Dermis blood vessel endothelial cell (primary cell): Measurements from ENCODE around the gene PTX3. TPM values are rescaled to one million over a fixed set of nuclear protein-coding genes. Genes with fewer than 3 reads are reported as not detected.

Source experiments
- DNase-seq: peaks from one replicate; pipeline ENCODE4 v3.0.0; 2010
- total RNA-seq: library from RNA; depleted of rRNA; stranded (reverse); fragments of >200 nt; gene quantifications from 2 replicates; pipeline ENCODE4 v1.2.3, GENCODE V29; 2014

PTX3 gene
- total RNA-seq, 1 donor from 2014 or later, result 192 TPM

DNA sequence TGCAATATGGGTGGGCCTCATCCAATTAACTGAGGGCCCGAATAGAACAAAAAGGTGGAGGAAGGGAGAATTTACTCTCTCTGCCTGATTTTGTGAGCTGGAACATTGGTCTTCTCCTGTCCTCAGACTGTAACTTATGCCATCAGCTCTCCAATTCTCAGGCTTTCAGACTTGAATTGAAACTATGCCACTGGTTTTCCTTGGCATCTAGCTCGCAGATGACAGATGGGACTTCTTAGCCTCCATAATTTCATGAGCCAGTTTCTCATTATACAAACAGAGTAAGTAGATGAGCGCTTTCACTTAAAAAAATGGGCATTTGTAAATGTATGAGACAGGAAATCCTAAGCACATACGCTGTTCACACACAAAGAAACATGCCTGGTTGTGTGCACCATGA, 8.7 kb upstream of the PTX3 start:
- DNase-seq, result no peak

DNA sequence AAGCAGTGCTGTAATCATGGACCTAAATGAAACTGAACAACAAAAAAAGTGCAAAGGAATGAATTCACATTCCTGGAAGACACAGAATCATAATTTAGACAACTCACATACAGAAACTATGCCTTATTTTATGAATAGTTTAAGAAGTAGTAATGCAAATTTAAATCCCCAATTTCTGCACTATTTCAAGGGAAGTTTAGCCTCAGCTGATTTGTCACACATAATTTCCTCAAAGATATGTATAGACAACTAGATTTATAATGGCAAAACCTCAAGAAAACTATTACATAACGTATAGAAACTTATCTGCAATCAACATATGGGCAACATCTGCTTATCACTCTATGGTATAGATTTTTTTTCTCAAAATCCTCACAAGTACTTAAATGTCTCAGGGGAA, 7.8 kb upstream of the PTX3 start:
- no peak for DNase-seq

DNA sequence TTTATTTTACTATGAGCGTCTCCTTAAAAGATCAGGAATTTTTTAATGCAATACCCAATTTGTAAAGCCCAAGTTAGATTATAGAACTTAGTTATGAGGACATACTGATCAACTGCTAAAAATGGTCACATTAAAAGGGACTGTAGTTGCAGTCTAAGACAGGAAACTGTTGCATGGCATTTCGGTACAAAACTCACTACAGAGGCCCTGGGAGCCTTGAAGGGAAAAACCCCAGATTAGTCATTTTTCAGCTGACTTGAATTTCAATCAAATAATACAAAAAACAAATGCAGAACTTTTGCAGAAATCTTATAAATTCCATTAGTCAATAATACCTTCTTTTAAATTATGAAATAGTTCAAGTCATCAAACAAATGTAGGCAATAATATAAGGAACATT, 6.9 kb upstream of the PTX3 start:
- DNase-seq, result peak; percentile 74

DNA sequence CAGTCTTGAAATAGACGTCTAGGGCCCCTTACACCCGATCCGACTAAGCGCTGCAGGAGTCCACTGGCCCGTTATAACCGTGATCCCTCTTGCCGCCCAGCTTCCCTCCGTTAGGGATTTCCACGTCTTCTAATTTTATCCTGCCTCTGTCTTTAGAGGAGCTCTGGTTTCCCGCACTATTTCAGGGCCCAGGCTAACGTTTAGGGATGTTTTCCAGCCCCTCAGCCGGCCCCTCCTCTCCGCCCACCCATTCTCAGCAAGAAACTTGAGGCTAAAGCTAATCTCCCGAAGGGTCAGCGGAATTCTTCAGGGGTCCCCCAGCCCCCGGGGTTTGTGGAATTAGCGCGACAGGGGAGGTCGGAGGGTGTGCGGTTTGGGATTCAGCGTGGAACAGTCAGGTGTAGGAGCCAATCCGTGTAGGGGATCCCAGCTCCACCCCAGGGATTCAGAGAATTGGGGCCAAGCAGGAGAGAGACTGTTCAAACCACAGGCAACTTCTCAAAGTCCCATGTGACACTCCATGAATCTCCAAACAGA, 1.6 kb downstream of the PTX3 start:
- peak; percentile 60 for DNase-seq

DNA sequence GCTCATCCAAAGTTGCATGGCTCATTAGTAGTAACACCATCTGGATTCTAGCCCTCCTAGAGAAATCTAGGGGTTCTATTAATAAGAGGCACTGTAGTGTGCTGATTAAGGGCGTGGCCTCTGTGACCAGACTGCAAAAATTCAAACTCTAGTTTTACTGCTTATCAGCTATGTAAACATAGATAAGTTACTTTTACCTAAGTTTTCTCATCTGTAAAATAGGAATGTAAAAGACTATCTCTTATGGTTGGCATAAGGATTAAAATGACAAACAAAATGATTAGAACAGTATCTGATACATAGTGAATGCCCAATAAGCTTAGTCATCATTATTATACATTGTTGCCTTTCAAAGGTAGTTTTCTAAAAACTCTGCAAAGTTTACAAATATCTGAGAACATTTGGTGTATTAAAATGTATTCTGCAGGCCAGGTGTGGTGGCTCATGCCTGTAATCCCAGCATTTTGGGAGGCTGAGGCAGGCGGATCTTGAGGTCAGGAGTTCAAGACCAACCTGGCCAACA, 4.5 kb downstream of the PTX3 start:
- no peak for DNase-seq

DNA sequence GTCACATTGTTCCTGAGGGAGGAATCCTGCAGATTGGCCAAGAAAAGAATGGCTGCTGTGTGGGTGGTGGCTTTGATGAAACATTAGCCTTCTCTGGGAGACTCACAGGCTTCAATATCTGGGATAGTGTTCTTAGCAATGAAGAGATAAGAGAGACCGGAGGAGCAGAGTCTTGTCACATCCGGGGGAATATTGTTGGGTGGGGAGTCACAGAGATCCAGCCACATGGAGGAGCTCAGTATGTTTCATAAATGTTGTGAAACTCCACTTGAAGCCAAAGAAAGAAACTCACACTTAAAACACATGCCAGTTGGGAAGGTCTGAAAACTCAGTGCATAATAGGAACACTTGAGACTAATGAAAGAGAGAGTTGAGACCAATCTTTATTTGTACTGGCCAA, 6.1 kb downstream of the PTX3 start:
- peak; percentile 34 for DNase-seq

DNA sequence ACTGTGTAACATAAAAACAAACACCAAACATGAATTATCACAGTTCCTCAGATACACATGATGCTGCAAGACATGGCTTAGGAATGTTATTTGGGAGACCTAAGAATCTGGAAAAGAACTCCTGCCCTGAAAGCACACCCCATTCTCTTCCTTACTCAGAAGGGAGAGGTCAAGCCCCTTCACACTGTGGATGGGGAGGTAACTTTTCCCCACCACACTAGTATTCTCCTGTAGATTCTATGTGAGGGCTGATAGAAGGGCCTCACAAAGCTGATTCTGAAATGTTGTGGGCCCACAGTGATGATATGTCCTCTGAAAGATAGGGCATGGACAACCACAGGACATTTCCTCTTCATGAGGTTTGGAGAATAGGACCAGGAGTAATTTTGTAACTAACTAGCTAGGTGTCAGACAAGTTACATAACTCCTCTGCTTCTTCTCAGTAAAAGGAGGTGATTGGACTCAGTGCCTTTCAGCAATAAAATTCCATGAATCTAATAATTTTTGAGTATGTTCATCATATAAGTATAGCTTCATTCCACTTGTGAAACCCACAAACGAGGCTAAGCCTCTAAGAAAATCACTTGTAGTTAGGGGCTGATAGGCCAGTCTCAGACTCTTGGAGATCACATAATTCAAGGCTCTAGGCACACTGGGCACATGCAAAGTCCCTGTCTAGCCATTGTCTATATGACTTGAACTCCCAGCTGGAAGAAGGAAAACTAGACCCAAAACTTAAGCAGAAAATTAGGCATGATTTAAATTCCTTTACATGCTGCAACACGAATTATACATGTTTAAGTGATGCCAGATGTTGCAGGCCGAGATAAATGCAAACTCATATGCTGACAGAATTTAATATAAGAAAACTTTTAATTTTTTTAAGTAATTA, 7.5 kb downstream of the PTX3 start:
- peak; percentile 26 for DNase-seq

DNA sequence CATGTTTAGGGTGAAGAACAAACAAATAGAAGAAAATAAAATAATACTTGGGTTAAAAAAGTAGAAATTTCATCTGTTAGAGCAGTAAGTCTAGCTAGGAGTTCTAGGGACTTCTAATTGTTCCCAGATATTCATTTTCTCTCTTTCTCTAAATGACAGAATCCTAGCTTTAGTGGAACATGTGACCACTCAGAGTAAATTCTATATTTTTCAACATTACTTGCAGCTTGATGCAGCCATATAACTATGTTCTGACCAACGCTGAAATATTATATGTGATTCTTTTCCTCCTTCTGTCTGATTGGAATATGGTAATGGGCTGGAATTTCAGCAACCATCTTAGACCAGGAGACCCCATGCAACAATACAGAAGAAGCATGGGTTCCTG, 8.1 kb downstream of the PTX3 start:
- DNase-seq, result no peak

DNA sequence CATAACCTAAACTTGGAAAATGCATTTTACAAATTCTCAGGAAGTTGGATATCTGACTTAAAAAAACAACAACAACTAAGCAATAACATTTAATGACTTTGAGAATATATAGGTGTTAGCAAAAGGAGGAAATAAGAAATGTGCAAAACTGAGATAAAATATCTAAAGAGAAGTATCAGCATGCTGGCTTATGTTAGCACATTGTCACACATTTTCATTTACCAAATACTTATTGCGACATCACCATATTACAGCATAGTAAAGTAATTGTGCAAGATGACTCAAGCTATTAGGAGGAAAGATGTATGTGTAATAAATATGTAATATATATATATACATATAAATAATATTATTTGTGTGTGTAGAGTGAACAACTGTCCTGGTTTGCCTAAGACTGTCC, 9.2 kb downstream of the PTX3 start:
- DNase-seq, result peak; percentile 29

DNA sequence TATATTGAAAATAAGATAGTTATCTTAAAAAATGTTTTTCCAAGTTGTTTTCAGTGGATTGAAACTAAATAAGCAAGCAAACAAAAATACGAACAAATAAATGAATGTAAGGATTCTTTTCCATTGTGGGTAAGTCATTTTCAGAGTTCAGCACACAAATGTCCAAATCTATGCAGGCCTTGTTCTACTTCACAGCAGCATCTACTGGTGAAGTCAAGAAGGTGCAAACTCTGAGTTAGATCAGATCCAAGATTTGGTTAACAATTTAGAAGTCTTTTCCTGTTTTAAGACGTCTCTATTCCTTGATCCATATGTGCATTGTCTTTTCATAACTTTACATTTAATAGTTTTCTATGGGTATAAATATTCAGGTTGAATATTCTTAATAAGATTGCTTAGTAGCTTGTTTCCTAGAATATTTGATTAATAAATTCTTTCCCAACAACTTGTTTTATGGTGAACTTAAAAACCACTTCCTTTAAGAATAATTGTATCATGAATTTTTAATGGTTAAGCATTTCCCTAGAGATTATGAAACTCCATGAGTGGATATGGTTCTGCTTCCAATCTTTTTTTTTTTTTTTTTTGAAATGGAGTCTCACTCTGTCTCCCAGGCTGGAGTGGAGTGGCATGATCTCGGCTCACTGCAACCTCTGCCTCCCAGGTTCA, 10.5 kb downstream of the PTX3 start:
- peak; percentile 79 for DNase-seq

DNA sequence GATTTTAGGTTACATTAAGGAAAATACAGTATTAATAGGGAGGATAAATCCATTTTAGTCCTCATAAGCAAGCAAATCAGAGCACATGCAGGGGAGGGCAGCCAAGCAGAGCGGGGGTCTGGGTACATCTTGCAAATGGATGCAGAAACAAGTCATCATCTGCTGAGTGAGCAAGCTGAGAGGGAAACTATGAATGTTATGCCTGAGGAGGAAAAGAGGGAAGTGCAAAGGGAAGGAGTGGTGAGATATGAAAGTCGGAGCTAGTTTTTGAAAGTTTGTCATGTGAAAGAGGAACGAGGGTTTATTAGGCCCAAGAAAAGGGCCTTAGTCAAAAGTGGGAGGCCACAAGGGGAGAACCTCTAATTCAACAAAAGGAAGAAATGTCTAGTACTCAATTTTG, 15.4 kb downstream of the PTX3 start:
- no peak for DNase-seq

DNA sequence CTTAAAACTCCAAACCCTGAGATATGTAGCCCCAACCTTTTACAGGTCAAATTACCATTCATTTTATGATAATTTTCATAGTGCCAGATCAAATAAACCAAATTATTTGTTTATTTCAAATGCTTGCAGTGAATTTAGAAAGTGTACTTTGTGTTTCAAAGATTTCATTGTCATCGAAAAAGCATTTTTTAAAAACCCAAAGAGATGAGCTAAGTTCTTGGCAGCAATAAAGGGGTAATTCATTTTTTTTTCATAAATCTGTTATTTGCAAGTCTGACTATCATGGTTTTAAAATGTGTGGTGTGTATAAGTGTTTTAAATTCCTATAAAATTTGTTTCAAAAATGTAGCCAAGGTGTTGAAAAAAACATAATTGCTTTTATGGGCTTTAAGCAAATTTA, 17.2 kb downstream of the PTX3 start:
- no peak for DNase-seq

DNA sequence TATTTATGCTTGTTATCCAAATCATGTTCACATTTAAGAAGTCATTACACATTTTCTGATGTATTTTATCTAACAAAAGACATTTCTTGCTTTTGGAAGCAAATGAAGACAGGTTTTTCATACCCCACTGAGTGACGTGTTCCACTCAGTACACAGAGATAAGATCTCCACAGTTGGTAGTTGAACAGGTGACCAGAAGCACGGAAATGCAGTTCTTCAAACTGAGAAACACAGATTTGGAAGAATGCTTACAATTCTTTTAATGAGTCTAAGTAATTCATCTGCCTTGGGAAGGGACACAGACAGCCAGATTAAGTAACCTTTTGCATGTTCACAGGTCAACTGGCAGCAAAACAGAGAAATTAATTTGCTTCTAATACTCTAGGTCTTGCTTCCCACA, 23.1 kb downstream of the PTX3 start:
- DNase-seq, result no peak

DNA sequence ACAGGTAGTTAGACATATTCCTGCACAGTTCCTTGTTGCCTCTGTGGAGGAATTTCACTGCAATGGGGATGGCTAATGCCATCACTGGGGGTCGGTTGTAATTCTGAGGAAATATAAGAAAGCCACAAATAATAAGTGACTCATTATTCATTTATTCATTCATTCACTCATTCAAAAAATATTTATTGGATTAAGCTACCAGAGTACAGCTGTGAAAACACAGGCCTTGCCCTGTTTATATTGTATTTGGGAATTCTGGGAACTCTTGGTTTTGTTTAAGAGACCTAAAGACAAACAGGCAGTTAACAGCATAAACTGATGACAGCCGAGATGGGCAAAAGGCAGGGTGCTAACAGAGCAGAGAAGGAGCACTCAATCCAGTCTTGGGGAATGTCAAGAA, 23.6 kb downstream of the PTX3 start:
- peak; percentile 54 for DNase-seq

DNA sequence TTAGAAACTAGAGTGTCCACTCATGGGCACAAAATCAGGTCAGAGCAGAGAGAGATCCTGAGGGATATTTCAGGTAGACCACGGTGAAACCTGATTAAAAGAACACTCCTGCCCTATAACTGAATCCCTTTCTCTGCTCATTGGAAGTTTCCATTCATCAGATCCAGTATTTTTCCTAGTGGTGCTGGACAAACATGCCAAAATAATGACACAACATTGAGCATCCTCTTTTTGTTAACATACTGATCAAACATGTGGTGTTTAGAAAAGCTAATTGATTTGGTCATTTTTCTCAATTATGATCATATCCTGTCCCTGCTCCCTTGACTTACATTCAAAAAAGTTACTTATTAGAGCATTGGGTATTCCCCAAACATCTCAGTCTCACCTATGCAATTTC, 27.2 kb downstream of the PTX3 start:
- DNase-seq, result no peak

DNA sequence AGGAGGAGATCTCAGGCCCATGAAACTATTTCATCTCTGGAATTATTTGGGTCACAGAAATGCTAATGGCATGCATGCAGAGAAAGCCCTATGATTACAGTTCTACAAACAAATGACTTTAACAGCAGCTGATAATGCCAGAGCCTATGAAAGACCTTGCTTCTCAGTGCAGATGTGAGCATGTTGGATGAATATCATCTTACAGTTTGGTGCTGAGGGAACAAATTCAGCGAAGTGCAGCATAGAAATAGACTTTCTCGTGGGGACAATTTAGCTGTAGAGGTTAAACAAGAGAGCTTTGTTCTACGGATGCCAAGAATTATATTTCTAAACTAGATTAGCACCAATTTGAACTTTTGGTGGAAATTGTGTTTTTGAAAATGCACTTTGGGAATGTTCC, 27.7 kb downstream of the PTX3 start:
- DNase-seq, result no peak

DNA sequence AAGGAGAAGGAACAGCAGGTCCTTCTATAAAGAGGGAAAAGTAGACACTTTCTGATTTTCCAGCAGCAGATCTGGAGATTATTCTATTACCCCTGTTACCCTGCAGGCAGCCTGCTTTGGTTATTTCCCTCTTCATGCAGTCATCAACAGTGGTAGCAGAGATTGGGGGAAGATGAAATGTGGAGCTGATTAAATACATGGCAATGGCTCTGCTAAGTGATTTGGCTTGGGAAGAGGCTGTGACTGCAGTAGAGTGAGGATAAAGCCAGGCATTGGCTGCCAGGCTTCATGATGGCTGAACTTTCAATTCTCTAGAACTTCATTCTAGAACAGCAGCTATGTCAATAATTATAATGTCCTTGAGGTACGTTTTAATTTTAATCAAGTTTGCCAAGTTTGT, 29.1 kb downstream of the PTX3 start:
- DNase-seq, result no peak

DNA sequence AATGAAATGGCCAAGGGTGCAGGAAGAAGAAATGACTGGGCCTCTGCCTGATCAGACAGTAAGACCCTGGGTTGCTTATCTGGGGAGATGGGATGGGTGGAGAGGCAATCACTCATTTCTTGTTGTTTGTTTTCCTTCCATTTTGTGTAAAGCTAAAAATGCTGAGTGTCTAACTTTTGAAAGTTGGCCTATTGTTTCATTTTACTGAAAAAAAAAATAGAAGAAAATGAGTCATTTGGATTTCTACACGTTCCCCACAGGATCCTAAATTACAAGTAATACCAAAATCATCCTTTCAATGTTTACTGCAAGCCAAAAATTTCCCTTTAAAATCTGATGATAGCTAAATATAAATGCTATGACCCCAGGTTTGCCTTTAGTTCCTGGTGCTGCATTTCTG, 30.6 kb downstream of the PTX3 start:
- DNase-seq, result peak; percentile 47

DNA sequence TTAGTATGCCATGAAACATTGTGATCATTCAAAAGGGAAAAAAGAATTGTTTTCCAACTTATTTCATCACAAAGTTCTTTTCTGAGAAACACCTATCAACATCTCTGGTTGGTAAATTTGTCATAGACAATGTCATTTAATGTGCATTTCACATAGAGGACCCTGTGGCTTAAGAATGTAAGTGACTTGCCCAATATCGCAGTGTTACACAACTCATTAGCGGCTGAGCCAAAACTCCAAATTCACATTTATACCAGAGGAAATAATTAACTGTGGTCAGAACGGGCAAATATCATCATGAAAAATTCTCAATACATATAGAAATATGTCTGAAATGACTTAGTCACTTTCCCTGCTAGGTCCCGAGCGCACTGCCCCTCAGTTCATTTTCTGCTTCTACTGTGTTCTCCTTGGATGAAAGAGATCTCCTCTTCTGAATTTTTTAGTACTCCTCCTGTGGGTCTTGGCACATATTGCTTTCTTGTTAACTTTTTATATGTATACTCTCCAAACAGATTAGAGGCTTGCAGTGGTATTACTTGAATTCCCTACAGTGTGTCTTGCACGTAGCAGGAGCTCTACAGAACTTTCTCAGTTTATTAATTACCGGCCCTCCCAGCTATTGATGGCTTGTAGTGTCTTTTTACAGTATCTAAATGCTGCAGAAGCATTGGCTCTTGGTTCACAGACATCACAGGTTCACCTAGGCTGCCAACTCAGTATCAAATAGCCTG, 33.1 kb downstream of the PTX3 start:
- DNase-seq, result no peak

DNA sequence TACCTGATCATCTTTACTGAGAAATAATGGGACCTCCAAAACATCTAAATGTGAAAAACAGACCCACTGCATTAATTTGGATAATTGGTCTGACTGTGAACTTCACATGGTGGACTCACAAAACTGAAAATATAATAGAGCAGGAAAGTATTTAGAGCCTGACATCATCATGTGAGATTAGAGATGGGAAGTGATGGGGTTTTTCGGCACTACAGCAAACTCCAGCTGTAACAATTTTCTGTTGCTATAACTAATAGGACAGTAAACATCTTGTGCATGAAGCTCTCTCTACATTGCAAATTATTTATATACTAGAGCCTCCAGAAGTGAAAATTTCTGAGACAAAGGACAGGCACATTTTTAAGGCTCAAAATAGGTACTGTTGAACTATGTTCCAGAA, 34.4 kb downstream of the PTX3 start:
- no peak for DNase-seq

DNA sequence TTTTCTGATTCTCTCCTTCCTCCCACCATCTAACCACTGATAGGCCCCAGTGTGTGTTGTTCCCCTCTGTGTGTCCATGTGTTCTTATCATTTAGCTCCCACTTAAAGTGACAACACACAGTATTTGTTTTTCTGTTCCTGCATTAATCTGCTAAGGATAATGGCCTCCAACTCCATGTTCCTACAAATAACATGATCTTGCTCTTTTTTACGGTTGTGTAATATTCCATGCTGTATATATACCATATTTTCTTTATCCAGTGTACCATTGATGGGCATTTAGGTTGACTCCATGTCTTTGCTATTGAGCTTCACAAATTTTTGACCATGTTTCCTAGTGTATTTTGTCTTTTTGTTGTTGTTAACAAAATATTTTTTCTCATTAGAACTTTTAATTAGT, 36.0 kb downstream of the PTX3 start:
- no peak for DNase-seq

DNA sequence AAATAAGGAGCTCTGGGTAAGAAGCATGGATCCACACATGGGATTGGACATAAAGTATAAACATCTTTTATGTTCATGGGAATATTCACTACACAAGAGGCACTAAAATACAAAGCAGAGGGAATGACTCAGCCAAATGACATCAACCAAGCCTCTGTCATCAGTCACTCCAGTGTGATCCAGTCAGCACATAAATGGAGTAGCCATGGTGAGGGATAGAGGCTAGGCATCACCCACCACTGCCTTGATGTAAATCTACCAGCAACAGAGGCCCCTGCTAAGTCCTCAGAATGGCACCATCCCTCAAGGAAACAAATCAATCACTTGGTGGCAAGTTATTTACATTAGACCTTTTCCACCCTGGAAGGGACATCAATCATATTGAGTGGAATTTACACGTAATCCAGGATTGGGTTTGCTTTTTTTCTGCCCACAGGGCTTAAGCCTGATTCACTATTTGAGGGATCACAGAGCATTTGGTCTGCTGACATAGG, 39.3 kb downstream of the PTX3 start:
- DNase-seq, result peak; percentile 35

DNA sequence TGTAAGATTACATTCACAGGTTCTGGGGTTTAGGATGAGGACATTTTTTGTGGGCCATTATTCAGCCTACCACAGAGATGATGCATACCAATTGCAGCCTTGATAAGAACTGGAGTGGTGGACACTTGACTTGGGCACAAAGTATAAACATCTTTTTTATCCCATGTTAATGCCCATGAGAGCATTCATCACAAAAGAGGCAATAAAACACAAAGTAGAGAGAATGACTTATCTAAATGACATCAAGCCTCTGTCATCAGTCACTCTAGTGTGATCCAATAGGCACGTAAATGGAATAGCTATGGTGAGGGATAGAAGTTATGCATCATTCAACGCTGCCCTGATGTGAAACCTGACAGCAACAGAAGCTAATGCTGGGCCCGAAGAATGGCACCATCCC, 40.8 kb downstream of the PTX3 start:
- no peak for DNase-seq
